ENCODE data around the gene MST1R. TPM values are rescaled to one million over a fixed set of nuclear protein-coding genes. Genes with fewer than 3 reads are reported as not detected.

The MST1R gene
- total RNA-seq, 2 experiments from 2014 or later = 0.55 to 0.89 TPM

GRCh38 chr3:49876567-49876966, 27.1 kb downstream of the MST1R start:
- Histone ChIP-seq H3K4me3 (ENCODE audit: low read length) (no peak overlapping the region), H3K4me1 (ENCODE audit: insufficient read depth, low read length) (peaks cover 9% of the 10 kb centered on the region), H3K27me3 (ENCODE audit: control insufficient read depth in 1 of 2, insufficient read depth in 2 of 2, low read length in 2 of 2) (no peaks in the 10 kb centered on the region), H3K27ac (ENCODE audit: low read depth in 1 of 2, low read length in 2 of 2) (no peak overlapping the region), H3K9me3 (ENCODE audit: control insufficient read depth in 1 of 2, insufficient read depth in 1 of 2, low read length in 2 of 2) (no peaks in the 10 kb centered on the region), H3K36me3 (ENCODE audit: insufficient read depth, low read length) (no peaks in the 10 kb centered on the region)
- intact Hi-C loops (cut with DNase I, micrococcal nuclease) = no loop called here
- ATAC-seq (ENCODE audit: poor library complexity) (no peak), DNase-seq (no peak)
- CTCF ChIA-PET = no interaction called here
- no peaks in the 10 kb centered on the region for H3K4me1 Mint-ChIP-seq (ENCODE audit: low read depth)
- H3K27me3 Mint-ChIP-seq = peaks cover under 1% of the 10 kb centered on the region
- POLR2A ChIA-PET = no interaction called here
- no peak overlapping the region for H3K4me3 Mint-ChIP-seq
- H3K36me3 Mint-ChIP-seq (ENCODE audit: low read depth) = no peaks in the 10 kb centered on the region
- H3K9me3 Mint-ChIP-seq = no peaks in the 10 kb centered on the region
- no peak for TF ChIP-seq CTCF (IDR thresholded peaks at IDR 0.05)
- H3K27ac Mint-ChIP-seq = no peak overlapping the region

GRCh38 chr3:49873623-49874022, 30.1 kb downstream of the MST1R start:
- CTCF ChIA-PET = no interaction called here

GRCh38 chr3:49872801-49873281, 30.8 kb downstream of the MST1R start:
- Histone ChIP-seq H3K27me3 (ENCODE audit: control insufficient read depth in 1 of 2, insufficient read depth in 2 of 2, low read length in 2 of 2) (peaks cover 20 to 28% of the 10 kb centered on the region in 2 experiments), H3K9me3 (ENCODE audit: control insufficient read depth in 1 of 2, insufficient read depth in 1 of 2, low read length in 2 of 2) (peaks cover 0 to 13% of the 10 kb centered on the region in 2 experiments), H3K36me3 (ENCODE audit: insufficient read depth, low read length) (no peaks in the 10 kb centered on the region), H3K4me1 (ENCODE audit: insufficient read depth, low read length) (peaks cover 25% of the 10 kb centered on the region), H3K27ac (ENCODE audit: low read depth in 1 of 2, low read length in 2 of 2) (no peak overlapping the region), H3K4me3 (ENCODE audit: low read length) (no peak overlapping the region)
- no peak overlapping the region for H3K4me3 Mint-ChIP-seq
- H3K36me3 Mint-ChIP-seq (ENCODE audit: low read depth) = no peaks in the 10 kb centered on the region
- ATAC-seq (ENCODE audit: poor library complexity) (peak; percentile 50), DNase-seq (peak in 8 of 14 experiments; percentile 4 to 64 (median 29))
- no peak for TF ChIP-seq CTCF (IDR thresholded peaks at IDR 0.05)
- intact Hi-C loops (cut with DNase I, micrococcal nuclease) = loop anchor here in 1 of 2 experiments (5.0 kb wide), 1 partner anchor 39 kb away; no protein-coding TSS in a partner anchor
- no peak overlapping the region for H3K27ac Mint-ChIP-seq
- no peaks in the 10 kb centered on the region for H3K4me1 Mint-ChIP-seq (ENCODE audit: low read depth)
- H3K9me3 Mint-ChIP-seq = no peaks in the 10 kb centered on the region
- CTCF ChIA-PET = interaction anchor here (1.8 kb wide), 1 partner anchor 34 kb away, joined by 5 read pairs; no protein-coding TSS in a partner anchor
- peaks cover 25% of the 10 kb centered on the region for H3K27me3 Mint-ChIP-seq
- POLR2A ChIA-PET = no interaction called here

More at GRCh38 chr3:49873623-49874022, 30.1 kb downstream of the MST1R start:
- Histone ChIP-seq H3K9me3 (ENCODE audit: control insufficient read depth in 1 of 2, insufficient read depth in 1 of 2, low read length in 2 of 2) (peaks cover 0 to 6% of the 10 kb centered on the region in 2 experiments), H3K4me1 (ENCODE audit: insufficient read depth, low read length) (peaks cover 25% of the 10 kb centered on the region), H3K4me3 (ENCODE audit: low read length) (no peak overlapping the region), H3K27ac (ENCODE audit: low read depth in 1 of 2, low read length in 2 of 2) (no peak overlapping the region), H3K36me3 (ENCODE audit: insufficient read depth, low read length) (no peaks in the 10 kb centered on the region), H3K27me3 (ENCODE audit: control insufficient read depth in 1 of 2, insufficient read depth in 2 of 2, low read length in 2 of 2) (peaks cover 12 to 20% of the 10 kb centered on the region in 2 experiments)
- TF ChIP-seq CTCF (IDR thresholded peaks at IDR 0.05) = no peak
- POLR2A ChIA-PET = no interaction called here
- ATAC-seq (ENCODE audit: poor library complexity) = no peak
- Mint-ChIP-seq H3K9me3 (no peaks in the 10 kb centered on the region), H3K27ac (no peak overlapping the region), H3K27me3 (peaks cover 17% of the 10 kb centered on the region), H3K4me3 (no peak overlapping the region), H3K4me1 (ENCODE audit: low read depth) (no peaks in the 10 kb centered on the region), H3K36me3 (ENCODE audit: low read depth) (no peaks in the 10 kb centered on the region)
- intact Hi-C loops (cut with DNase I, micrococcal nuclease) = loop anchor here in 1 of 2 experiments (5.0 kb wide), 1 partner anchor 39 kb away; no protein-coding TSS in a partner anchor
- DNase-seq = no peak
